Putamen (tissue), 1 donor: Measurements from ENCODE around the gene RPS24.

Experiments used
- DNase-seq: peaks from one replicate; pipeline ENCODE4 v3.0.0-alpha.2; 2016; ENCODE audit warnings: low spot score

Gene RPS24

DNA sequence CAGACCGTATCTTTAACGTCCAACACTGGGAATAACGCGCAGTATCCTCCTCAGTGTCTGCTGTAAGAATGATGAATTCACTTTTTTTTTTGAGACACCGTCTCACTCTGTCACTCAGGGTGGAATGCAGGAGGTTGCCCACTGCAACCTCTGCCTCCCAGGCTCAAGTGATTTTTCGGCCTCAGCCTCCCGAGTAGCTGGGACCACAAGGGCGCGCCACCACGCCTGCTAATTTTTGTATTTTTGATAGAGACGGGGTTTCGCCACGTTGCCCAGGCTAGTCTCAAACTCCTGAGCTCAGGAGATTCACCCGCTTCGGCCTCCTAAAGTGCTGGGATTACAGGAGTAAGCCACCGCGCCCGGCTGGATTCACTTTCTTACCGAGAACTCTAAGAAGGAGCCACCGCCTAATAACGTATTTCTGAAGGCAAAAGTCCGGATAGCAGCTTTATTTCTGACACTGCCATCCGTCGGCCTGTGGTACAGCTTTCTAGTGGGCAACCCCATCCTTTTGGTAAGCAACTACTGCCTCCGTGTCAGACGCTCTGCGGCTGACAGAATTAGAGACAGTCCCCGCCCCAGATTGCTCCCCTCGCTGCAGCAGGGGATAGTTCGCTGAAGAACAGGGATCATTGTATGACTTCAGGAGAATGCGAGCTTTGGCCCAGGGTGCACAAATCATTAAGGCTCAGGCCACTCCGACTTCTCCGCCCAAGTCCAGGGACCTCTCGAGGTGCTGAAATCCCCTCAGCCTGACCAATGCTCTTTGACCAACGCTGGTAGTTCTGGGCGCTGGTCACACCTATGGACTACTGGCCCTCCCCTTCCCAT, 5.0 kb upstream of the RPS24 start:
- no peak for DNase-seq

DNA sequence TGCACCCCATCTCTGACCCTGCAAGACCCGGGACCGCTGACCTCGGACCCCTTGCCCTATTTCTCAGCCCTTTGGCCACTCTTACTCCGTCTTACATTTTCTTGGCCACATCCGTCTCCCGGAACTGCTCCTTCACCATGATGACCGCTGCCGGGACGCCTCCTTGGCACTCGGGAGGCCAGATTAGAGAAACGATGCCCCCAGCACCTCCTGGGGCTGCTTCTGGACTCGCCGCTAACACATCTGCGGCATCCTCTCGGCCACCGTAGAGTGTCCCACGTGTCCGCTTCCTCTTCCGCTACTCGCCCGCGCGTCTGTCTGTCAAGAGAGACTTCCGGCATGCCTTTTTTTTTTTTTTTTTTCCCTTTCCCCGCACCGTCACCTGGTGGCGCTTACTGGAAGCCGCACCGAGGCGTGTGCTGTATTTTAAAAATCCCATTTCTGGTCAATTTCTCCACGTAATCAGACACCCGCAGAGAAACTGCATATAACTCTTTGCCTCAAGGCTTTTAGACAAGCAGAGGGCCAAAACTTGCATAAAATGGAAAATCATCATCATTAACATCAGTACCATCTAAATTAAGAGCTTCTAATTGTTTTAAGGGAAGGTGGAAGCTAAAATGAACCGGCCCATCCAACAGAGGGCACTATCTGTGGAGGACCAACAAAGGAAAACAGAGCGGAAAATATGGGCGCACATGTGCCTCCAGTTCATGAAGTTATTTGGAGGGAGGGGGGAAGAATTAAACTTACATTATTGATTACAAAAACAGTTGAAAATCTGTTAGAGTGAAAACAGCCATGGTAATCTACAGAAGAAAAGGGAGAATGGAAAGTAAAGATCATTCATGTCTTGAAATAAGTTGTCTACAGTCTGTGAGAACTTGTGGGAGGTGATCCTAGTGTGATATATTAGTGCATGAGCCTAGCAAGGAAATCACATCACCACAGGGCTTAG, 4.1 kb upstream of the RPS24 start, which contains the start of gene POLR3A:
POLR3A (minus strand) TSS at position 247 of the 958 bp plus-strand sequence; CDS start at position 139, 108 bp downstream.
- peak; percentile 88 for DNase-seq

DNA sequence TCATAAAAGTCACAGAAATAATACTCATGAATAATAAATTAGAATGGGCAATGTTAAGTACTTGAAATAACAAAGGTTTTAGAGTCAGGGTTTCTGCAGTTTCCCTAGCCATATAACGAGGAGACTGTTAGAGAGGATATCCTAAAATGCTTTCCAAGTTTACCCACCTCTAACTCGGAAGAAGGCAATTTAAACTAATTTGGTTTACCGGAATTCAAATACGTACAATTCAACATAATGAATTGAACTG, 351 bp upstream of the RPS24 start:
- DNase-seq: no peak

DNA sequence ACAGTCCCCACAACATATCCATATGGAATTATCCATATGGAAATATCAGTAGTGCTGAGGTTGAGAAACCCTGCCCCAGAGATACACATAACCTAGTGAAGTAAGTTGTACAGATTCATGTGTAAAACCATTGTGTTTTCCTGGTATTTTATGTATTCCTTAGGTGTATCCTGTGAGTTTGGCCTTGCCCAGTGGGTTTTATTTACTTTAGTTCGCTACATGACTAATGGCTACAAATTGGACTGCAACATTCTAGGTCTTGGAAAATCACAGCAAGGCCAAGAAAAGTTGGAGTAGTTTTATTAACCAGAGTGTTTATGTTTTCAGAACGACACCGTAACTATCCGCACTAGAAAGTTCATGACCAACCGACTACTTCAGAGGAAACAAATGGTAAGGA, 1.4 kb downstream of the RPS24 start:
- no peak for DNase-seq

DNA sequence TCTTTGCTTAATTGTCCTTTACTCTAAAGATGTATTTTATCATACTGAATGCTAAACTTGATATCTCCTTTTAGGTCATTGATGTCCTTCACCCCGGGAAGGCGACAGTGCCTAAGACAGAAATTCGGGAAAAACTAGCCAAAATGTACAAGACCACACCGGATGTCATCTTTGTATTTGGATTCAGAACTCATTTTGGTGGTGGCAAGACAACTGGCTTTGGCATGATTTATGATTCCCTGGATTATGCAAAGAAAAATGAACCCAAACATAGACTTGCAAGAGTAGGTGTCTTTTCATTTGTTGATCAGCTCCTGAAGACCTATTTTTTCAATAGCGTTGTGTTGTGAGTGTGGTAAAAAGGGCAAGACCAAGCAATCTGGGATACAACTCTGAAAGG, 1.8 kb downstream of the RPS24 start:
- DNase-seq: no peak

DNA sequence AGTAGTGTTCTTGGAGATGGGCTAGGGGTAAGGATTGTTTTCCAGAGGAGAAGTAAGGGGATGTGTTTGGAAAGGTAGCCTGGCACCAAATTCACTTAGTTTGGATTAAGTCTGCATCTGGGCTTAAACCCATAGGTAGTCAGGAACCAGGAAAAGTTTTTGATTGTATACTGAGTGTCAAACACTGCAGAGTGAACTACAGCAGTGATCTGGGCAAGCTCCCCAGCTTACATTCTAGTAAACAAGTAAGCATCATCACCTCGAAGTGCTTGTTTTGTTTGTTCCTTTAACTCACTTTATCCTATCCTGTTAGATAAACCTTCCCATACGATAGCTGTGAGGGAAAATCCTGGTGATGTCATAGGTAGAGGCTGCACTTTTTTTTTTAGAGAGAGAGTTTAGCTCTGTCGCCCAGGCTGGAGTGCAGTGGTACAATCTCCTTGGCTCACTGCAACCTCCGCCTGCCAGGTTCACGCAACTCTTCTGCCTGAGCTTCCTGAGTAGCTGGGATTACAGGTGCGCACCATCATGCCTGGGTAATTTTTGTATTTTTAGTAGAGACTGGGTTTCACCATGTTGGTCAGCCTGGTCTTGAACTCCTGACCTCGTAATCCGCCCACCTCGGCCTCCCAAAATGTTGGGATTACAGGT, 2.4 kb downstream of the RPS24 start:
- DNase-seq: no peak

DNA sequence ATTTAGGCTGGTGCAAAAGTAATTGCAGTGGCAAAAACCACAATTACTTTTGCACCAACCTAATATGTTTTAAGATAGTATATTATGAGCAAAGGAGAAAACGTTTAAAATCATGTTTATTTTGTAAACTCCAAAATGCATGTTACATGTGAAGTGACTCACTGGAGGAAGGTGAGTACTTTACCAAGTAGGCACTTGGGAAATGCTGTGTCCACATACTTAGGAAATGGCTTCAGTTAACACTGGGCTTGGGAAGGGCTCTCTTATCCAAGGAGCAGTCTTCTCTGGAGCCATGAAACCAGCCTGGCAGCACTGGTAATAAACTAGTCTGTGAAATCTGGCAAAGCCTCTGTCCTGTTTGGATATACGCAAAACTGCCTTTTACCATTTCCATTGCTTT, 4.4 kb downstream of the RPS24 start:
- DNase-seq: no peak

DNA sequence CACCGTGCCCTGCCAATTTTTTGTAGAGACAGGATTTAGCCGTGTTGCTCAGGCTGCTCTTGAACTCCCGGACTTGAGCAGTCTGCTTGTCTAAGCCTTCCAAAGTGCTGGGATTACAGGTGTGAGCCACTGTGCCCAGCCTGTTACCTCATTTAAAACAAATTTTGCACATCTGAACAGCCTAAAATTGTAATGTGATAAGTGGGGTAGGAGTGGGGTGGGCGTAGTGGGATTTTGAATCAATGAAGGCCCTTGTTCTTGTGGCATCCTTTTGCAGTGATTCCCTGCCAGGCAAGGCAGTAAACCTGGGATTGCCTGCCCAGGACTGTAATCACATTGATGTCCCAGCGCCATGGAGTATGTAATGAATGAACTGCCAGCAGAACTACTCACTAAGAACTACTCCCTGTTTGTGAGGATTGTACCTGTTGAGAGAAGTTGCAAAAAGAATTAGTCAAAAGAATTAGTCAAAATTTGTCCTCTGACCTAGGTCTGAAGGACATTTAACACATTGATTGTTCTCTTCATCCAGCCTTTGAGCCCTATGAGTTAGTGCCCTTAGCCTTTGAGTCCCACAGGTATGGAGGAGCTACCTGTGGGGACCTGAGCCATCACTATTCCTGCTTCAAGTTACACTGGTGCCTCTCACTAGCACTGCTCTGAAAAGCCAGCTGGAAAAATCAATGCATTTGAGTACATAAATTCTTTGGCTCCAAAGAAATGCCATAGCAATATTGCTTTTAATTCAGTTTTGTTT, 5.3 kb downstream of the RPS24 start:
- DNase-seq: no peak

DNA sequence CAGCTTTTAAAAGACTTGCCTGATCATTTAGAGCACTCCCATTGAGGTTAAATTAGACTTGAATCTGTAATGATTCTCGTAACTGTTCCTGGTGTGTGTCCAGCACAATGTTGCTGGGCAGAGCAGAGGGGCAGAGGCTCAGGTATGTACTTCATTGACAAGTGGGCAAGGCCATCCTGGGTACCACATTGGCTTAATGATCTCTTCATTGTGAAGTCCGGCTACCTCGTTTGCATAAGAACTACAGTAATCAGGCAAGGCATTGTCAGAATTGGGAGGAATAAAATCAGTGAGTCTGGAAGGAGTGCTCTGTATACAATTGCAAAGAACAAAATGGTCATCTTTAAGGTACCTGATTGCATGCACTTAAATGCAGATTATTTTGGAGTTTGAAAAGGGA, 6.1 kb downstream of the RPS24 start:
- DNase-seq: no peak

DNA sequence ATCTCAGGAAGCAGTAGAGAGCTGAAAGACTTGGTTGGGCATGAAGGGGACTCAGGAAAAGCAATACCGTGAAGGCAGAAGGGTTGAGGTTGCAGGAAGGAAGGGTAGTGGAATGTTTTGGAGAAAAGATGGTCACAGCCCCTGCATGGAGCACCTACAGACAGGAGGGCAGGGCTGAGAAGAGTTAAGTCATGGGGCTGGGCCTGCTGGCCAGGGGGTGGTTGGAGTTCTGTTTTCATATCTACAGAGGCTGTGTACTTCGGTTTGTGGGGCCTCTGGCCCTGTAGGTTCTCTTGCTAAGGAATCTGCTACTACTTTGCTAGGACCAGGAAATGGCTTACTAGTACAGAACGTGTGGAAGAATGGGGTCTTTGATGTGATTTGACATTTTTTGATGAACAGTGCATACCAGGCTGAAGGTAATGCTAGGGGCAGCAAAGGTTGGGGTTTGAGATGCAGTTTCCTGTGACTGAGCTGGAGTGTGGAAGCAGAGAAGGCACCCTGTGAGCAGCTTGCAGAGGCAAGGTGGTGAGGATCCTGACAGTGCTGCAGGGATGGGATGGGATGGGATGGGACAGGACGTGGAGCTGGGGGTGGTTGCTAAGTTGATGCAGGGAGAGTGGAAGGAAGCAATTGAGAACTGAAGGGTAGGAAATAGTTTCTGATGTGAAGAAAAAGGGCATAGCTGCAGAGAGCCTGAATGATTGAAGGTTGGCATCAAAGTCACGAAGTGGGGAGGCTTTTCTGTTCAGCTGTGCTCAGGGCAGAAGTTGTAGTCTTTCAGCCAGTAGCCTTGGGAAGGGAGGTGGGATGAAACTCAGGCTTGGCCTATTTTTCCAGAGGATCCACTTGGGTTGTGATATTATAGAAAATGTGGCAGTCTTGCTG, 7.8 kb downstream of the RPS24 start:
- no peak for DNase-seq

DNA sequence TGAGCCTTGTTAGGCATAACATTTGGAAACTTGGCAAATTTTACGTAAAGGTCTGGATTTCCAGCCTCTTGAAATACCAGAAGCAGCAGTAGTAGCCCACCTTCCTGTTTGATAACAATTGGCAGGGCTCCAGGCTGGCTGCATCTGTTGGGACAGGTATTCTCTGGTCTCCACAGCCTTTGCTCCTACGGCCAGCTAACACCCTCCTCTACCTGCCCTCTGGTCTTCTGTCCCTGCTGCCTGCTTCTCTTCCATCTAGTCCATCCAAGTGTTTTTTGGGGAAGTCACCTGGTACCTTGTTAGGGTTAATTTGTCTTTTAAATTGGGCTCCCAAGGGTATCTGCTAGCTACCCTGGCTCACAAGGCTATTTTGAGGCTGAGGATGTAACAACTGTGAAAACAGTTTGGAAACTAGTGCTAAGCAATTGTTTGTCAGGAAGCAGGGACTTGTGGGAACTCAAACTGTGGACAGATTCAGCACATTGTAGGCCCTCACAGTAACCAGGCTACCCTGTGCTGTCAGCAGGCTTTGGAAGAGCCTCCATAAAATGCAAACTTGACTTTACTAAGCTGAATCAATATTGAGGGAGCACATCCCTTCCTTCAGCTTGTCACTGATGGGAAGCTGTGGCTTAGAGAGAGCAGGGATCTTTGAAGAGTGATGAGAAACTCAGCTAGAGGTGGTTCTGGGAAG, 8.5 kb downstream of the RPS24 start:
- no peak for DNase-seq

DNA sequence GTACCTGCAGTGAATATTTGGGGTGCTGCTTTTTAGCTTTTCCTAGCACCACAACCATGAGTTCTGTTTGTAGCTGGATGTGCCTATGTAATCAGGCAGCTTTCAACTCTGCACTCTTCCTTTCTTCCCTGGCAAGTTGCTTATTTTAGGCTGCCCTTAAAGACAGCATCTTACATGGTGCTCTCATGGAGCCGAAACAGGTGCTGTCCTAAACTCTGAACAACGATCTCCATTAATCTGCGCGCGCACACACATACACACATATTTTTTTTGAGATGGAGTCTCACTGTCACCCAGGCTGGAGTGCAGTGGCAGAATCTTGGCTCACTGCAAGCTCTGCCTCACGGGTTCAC, 9.1 kb downstream of the RPS24 start:
- DNase-seq: no peak

DNA sequence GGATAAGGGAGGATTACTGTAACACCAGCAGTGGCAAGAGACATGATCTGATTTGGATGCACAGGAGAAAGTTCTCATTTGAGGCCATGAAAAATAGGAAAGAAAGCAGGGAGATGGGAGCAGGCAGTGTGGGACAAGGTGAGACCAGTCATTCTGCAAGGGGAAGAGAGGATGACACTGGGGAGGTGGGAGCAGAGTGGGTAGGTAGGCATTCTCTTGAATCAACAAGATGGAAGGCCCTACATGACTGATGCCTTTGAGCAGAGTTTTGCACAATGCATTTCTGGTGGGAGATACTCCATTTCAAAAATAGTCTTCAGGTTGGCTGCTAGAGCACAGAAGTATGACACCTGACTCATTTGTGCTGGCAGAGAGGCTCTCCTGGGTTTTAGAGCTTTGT, 10.5 kb downstream of the RPS24 start:
- DNase-seq: no peak

DNA sequence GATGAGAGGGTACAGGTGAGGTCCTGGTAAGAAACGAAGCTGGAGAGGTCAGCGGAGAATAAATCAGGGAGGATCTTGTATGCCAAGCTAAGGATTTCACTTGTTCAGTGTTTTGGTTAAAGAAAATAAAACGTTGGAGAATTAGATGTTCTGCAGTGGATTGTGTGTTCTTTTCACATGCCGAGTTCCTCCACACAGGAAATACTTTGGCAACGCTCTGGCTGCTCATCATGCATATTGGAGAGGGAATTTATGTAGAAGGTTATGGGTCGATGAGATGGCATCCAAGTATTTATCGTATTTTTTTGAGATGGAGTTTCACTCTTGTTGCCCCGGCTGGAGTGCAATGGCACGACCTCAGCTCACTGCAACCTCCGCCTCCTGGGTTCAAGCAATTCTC, 11.0 kb downstream of the RPS24 start:
- DNase-seq: no peak

DNA sequence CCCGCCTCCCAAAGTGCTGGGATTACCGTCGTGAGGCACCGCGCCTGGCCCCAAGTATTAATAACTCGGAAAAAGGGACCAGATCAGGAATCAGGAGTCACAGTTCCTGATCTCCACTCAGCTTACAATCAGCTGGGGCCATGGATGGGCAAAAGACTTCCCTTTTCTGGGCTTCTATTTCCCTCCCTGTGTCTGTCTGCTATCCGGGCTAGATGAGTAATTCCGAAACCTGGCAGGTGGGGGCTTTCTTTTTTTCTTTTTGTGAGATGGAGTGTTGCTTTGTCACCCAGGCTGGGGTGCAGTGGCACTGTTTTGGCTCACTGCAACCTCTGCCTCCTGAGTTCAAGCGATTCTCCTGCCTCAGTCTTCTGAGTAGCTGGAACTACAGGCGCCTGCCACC, 11.6 kb downstream of the RPS24 start:
- DNase-seq: no peak

DNA sequence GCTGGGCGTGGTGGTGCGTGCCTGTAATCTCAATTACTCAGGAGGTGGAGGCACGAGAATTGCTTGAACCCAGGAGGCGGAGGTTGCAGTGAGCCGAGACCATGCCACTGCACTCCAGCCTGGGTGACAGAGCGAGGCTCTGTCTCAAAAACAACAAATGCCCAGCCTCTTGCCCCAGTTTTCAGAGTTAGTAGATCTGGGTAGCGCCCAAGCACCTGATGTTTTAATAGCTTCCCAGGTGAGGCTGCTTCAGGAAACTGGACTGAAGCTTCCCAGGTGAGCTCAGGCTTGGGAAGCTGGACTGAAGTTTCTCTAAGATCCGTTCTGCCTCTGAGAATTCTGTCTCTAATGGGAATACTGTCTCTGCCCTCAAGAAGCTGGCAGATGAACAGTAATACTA, 12.2 kb downstream of the RPS24 start:
- DNase-seq: no peak

DNA sequence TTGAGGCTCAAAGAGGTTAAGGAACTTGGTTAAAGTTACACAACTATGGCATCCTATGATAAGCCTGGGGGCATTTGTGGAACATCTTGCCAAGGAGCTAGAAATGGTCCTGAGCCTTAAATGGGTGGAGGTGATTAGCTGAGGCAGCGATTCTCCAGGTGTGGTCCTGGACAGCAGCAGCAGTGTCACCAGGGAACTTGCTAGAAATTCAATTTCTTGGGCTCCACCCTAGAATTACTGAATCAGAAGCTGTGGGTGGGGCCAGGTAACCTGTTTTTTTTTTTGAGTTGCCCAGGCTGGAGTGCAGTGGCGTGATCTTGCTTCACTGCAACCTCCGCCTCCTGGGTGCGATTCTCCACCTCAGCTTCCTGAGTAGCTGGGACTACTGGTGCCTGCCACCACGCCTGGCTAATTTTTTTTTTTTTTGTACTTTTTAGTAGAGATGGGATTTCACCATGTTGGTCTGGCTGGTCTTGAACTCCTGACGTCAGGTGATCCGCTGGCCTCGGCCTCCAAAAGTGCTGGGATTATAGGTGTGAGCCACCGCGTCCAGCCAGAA, 13.1 kb downstream of the RPS24 start:
- no peak for DNase-seq

DNA sequence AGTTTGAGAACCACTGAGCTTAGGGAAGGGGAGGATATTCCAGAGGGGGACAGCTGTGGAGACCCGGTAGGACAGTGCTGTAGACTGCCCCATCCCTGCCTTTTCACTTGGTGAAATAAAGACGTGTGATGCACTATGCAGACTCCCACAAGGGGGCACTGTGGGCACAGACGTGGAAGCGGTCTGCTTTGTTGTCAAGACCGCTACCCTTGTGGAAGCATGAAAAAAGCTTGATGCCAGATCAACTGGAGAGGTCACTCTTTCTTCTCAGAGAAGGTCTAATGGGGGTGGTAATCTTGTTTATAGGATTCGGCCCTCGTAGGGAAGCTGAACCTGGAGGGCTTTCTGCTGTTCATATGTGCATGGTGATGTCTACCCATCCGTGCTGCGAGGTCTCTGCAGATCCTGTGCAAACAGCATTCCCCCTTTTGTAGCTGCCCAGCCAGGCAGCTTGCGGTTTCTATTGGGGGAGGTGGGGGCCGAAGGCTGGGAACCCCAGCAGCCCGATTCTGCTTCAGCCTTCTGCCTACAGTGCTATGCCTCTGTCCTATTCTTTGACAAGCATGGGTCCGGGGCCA, 13.7 kb downstream of the RPS24 start:
- peak; percentile 84 for DNase-seq

DNA sequence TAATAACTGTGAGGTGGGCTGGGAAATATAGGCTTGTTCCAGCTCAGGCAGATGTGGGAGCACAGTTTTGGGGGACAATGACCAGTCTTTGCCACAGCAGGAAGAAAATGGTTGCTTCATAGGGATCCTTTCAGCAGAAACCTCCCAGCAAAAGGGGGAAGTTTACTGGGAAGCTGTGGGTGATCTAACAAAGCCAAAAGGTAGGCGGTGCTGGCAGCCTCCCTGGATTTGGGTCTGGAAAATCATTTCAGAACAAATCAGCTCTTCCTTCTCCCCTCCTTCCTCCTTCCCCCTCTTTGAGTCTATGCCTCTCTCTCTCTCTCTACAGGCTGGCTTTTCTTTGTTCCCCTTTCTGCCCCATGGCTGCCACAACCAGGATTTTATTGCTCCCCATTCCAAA, 16.2 kb downstream of the RPS24 start:
- no peak for DNase-seq
